Lung microvascular endothelial cell (primary cell): ENCODE data around the gene STXBP4. TPM values are rescaled to one million over a fixed set of nuclear protein-coding genes. Genes with fewer than 3 reads are reported as not detected.

Experiments used
- DNase-seq, 2 donors: peaks; one replicate each; pipeline versions ENCODE4 v3.0.0 to v3.0.0-alpha.2; 2010; ENCODE audit warnings: low read depth in 2 of 2
- total RNA-seq: library from RNA; depleted of rRNA; stranded (reverse); fragments of >200 nt; gene quantifications from 2 replicates; pipeline ENCODE4 v1.2.1, GENCODE V29; 2014

Gene STXBP4
- total RNA-seq, 1 donor from 2014 or later, result 2.2 TPM

GRCh38 chr17:55116440-55116914 lies 147.9 kb downstream of the STXBP4 start:
- peak; percentile 36 to 79 for DNase-seq

- DNase-seq, result peak; percentile 36 to 87
Observed at GRCh38 chr17:55117164-55117563, 148.6 kb downstream of the STXBP4 start.

DNA sequence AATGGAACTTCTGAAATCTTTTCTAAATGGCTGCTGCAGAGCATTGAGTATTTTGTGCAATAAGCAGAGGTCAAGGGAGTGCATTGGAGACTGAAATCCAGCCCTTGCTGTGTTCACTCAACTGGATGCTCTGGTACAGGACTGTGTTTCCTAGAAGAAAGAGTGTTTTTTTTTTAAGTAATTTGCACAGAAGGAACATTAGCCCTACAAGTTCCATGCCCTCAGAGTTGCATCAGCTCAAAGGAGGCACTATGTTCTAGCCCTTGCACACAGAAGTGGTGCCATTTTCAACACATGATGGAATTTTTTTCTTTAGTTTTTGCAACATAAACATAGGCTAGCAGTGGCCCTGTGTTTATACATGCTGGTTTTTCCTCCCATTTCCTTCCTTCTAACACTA lies 152.1 kb downstream of the STXBP4 start:
- no peak for DNase-seq

- DNase-seq, result no peak
Observed at GRCh38 chr17:55121268-55121667, 152.7 kb downstream of the STXBP4 start.

DNA sequence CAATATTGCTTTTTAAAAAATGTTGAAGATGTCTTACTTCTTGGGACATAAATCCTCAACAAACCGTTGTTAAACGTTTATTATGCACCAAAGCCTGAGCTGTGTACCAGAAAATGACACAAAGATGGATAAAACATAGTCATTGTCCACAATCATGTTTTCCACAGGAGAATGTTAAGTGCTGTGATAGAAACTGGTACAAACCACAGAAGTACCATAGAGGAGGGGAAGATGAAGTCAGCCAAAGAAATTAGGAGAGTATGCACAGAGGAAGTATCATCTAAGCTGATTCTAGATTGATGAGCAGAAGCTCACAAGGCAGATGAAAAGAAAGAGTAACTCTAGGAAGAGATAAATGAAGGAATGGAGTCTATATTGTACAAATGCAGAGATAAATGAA lies 153.5 kb downstream of the STXBP4 start:
- no peak for DNase-seq

DNA sequence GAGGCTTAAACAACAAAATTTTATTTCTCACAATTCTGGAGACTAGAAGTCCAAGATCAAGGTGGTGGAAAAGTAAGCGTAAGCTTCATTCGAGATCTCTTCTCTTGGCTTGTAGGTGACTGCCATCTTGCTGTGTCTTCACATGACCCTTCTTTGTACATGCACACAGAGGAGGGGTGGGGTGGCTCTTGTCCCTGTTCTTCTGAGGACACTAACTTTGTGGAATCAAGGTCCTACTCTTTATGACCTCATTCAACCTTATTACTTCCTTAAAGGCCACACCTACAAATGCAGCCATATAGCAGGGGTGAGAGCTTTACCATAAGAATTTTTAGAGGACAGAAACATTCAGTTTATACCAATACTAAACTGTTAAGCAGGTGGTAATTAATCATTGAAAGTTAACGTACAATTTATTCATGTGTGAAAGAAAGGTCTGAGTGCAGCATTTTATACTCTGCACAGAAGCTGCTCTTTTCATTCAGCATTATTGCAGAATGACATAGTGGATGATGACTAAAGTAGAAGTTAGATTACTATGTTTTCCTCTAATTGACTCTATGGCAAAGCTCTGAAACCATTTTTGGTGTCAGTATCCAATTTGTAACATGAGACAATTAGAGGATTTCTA lies 156.3 kb downstream of the STXBP4 start:
- no peak for DNase-seq

DNA sequence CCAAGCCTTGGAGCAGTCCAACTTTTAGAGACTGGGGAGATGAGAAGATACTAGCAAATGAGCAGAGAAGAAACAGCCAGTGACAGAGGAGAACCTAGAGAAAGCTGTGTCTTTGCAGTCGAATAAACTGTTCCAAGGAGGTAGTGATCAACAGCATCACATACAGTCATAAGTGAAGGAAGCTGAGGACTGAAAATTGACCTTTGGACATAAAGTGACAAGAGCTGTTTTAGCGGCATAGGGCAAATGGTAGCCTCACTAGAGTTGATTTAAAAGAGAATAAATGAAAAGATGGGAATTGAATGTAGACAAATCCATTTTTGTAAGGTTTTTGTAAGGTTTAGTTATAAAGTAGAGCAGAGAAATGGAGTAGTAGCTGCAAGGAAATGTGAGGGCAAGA lies 165.0 kb downstream of the STXBP4 start:
- no peak for DNase-seq

DNA sequence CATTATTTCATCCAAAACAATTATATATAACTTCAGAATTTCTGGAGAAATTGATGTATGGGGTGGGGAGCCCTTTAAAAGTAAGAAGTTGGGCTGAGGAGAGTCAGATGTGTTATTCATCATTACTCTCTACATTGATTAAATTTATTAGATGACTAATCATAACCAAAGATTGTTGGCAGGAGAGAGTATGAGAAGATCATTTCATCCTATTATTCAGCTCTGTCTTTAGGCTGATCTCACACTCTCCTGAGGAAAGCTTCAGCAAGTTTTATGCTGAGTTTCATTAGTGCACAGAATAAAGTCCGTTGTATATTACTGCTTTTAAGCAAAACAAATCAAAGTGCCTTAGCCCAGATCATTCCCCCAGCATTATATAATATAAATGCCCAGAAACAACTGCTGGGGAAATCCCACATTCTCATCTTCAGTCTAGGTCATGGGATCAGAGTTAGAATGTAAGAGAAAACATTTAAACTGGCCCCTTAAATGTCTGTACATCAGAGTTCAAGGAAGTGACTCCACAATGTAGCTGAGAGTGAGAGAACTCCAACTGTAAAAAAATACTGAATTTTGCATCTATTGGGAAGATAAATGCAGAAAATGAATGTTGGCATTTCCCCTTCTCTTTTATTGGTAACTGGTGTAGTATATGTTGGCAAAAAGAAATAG lies 166.1 kb downstream of the STXBP4 start:
- DNase-seq, result no peak

- no peak for DNase-seq
Observed at GRCh38 chr17:55140809-55141208, 172.2 kb downstream of the STXBP4 start.

- no peak for DNase-seq
Observed at GRCh38 chr17:55144518-55144917, 176.0 kb downstream of the STXBP4 start.

GRCh38 chr17:55149485-55149884 lies 180.9 kb downstream of the STXBP4 start:
- DNase-seq, result no peak

DNA sequence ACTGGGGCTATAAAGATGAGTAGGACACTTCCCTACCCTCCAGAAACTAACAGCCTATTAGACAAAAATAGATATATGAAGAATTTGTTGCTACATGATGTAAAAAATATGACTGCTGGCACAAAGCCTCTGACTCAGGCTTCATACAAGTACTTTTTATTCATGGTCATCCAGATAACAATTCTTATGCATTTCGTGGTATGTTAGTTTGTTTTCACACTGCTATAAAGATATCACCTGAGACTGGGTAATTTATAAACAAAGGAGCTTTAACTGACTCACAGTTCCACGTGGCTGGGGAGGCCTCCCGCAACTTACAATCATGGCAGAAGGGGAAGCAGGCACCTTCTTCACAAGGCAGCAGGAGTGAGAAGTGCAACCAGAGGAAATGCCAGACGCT lies 183.7 kb downstream of the STXBP4 start:
- no peak for DNase-seq

DNA sequence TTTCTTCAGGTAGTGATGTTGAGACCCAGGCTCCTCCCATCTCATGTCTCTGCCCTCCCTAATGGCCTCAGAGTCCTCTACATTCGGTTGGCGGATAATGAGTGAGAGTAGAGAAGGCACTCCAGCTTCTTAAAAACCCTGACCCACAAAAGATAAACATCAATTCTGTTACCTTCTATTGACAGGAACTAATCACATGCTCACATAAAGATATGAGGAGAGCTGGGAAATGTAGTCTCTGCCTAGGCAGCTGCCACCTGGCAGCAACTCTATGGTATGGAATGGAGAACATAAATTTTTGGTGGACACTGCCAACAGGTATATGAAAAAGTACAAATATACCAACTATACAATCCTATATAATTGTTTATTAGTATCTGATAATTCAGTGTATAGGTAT lies 185.5 kb downstream of the STXBP4 start:
- no peak for DNase-seq

DNA sequence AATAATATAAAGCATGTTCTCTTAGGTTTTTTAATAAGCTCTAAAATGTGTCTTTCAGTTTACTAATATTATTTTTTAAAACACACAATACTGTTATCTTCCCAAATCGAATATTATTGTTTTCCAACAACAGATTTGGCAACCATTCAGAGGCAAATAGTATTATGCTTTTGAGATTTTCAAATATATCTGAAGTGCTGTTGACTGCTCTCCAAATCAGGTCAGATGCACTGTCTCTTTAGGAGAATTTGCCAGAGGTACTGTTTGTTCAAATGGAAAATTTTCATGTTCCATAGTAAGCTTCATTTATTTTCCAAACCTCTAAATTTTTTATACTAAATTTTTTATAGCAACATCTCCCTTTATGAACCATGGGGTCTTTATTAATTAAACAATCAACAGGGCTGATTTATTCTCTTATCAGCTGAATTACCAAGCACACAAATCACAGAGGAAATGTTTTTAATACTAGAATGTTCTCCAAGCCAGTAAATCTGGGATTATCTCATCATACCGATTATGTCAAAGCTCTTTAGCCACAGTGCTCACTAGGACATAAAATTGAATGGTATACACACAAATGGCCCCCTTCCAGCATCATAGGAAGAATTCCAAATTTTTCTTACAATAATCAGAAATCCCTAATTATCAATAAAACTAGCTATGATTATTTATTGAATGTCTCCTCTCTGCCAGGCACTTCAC lies 187.4 kb downstream of the STXBP4 start:
- no peak for DNase-seq

- DNase-seq, result no peak
Observed at GRCh38 chr17:55157165-55157564, 188.6 kb downstream of the STXBP4 start.

DNA sequence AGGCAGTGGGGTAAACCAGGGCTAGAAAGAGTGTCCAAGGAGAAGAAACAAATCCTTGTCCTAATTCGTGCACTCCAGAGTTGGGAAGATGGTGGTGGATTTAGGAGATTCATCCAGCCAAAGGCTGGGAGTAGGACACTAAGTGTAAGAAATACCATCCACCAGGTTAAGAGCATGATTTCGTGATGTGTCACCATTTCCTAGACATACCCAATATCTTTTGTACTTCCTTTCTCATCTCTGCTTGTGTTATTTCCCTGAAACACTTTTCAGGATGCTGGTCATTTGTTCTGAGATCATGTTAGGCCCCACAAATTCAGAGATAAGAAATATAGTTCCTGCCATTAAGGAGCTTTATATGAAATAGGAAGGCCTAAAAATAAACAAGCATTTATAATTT lies 189.9 kb downstream of the STXBP4 start:
- peak in 1 of 2 donors; percentile 47 for DNase-seq

- no peak for DNase-seq
Observed at GRCh38 chr17:55159251-55159650, 190.7 kb downstream of the STXBP4 start.

GRCh38 chr17:55160501-55160900 lies 191.9 kb downstream of the STXBP4 start:
- no peak for DNase-seq

GRCh38 chr17:55161935-55162555 lies 193.5 kb downstream of the STXBP4 start:
- peak; percentile 2 to 78 for DNase-seq

GRCh38 chr17:55162556-55162946 lies 194.0 kb downstream of the STXBP4 start:
- no peak for DNase-seq

DNA sequence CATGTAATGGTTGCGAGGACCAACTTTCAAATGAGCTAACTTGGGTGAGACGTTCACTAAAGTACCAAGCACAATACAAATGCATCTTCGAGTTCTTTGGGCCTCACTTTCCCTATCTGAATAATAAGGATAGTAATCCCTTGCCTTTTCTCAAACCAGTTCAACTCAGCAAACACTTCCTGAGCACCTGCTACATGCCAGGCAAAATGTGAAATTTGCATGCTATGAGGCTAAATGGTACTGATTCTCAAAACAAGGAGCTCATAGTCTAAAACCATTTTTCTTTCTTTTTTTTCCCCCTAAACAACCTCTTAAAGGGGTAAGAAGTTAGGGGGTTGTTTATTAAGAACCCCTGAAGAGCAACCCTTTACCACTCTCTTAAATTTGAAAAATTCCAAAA lies 194.8 kb downstream of the STXBP4 start:
- DNase-seq, result no peak

GRCh38 chr17:55166506-55166905 lies 197.9 kb downstream of the STXBP4 start:
- DNase-seq, result no peak
